ENCODE measurements around the gene SIRT3. TPM values are rescaled to one million over a fixed set of nuclear protein-coding genes. Genes with fewer than 3 reads are reported as not detected.
"Not testable (repeated sequence)": the region's sequence is repeated elsewhere in the genome, so short reads cannot be mapped to it uniquely, and the experiment has no call there.

Gene SIRT3
- total and polyA plus RNA-seq, 3 donors from 2014 or later = 31.7 to 57.0 (median 43.6) TPM

DNA sequence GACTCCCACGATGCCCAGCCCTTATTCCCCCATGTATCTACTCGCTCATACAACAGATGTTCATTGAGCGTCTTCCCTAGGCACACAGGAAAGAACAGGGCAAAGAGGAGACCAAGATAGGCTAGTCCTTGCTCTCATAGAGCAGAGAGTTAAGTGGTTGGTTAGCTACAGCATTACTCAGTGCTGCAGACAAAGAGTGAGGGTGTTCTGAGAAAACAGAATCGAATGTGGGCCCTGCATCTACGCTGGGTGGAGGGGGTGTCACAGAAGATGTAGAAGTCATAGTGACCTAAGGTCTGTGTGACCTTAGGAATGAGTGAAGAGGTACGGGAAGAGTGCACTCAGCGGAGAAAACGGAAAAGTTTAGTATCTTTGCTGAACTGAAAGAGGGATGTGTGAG, 12.9 kb upstream of the SIRT3 start:
- no peaks in the 10 kb centered on the region for H3K27me3 ChIP-seq
- H3K36me3 ChIP-seq (ENCODE audit: low read depth, missing control alignments) = no peaks in the 10 kb centered on the region
- WGBS, 2 donors = 87 to 89% methylated on average over 8 of the region's 8 CpGs
- intact Hi-C loops (cut with DNase I; ENCODE audit: low total_unique reads) = no loop called here
- H3K9me3 ChIP-seq = no peaks in the 10 kb centered on the region
- DNase-seq = no peak
- H3K4me1 ChIP-seq = no peaks in the 10 kb centered on the region
- H3K27ac ChIP-seq = no peak overlapping the region
- H3K4me3 ChIP-seq = no peak overlapping the region
- TF ChIP-seq, protein P1, sequence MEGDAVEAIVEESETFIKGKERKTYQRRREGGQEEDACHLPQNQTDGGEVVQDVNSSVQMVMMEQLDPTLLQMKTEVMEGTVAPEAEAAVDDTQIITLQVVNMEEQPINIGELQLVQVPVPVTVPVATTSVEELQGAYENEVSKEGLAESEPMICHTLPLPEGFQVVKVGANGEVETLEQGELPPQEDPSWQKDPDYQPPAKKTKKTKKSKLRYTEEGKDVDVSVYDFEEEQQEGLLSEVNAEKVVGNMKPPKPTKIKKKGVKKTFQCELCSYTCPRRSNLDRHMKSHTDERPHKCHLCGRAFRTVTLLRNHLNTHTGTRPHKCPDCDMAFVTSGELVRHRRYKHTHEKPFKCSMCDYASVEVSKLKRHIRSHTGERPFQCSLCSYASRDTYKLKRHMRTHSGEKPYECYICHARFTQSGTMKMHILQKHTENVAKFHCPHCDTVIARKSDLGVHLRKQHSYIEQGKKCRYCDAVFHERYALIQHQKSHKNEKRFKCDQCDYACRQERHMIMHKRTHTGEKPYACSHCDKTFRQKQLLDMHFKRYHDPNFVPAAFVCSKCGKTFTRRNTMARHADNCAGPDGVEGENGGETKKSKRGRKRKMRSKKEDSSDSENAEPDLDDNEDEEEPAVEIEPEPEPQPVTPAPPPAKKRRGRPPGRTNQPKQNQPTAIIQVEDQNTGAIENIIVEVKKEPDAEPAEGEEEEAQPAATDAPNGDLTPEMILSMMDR (IDR thresholded peaks at IDR 0.05) = no peak
- no peak for TF ChIP-seq POLR2A (IDR thresholded peaks at IDR 0.05)

DNA sequence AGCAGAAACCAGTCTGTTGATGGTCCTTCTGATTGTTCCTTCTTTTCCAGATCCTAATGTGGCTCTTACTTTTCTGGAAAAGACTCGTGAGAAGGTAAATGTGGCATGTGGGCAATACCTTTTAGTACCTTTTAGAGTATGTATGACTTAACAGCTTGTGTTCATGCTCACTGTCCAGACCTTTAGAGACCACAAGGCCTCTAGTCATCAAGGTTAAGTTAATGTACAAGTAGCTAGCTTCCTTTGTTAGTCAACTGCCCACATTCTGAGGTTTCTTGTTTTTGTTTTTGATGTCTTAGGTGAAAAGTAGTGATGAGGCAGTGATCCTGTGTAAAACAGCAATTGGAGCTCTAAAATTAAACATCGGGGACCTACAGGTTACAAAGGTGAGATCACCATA, 8.2 kb upstream of the SIRT3 start:
- Histone ChIP-seq H3K36me3 (ENCODE audit: low read depth, missing control alignments) (no peaks in the 10 kb centered on the region), H3K4me1 (peaks cover 8% of the 10 kb centered on the region), H3K9me3 (no peaks in the 10 kb centered on the region), H3K27ac (no peak overlapping the region), H3K4me3 (no peak overlapping the region), H3K27me3 (no peaks in the 10 kb centered on the region)
- DNase-seq = no peak
- intact Hi-C loops (cut with DNase I; ENCODE audit: low total_unique reads) = no loop called here
- WGBS, 2 donors = 93 to 94% methylated on average over 2 of the region's 2 CpGs
- TF ChIP-seq, protein P1 (IDR thresholded peaks at IDR 0.05) = no peak
- TF ChIP-seq POLR2A (IDR thresholded peaks at IDR 0.05) = no peak

DNA sequence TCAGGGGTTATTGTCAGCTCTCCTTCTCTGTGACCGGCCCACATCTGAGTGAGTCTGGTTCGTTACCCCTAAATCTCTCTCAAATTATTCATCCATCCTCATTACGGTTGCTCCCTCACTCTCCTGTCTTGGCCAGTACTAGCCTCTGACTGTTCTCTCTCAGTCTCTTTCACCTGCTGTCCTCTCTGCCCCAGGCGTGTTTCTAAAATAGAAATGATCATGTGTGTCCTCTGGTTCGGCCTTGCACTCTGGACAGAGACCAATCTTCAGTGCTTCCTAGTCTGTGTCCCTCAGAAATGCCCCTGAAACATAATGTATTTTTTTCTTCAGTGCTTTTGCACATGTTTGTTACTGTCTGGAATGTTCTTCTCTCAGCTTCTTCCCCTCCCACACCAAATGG, 5.5 kb upstream of the SIRT3 start:
- Histone ChIP-seq H3K27ac (no peak overlapping the region), H3K9me3 (no peaks in the 10 kb centered on the region), H3K4me3 (no peak overlapping the region), H3K36me3 (ENCODE audit: low read depth, missing control alignments) (no peaks in the 10 kb centered on the region), H3K27me3 (no peaks in the 10 kb centered on the region), H3K4me1 (peaks cover 18% of the 10 kb centered on the region)
- TF ChIP-seq POLR2A (IDR thresholded peaks at IDR 0.05) = no peak
- TF ChIP-seq, protein P1 (IDR thresholded peaks at IDR 0.05) = no peak
- WGBS, 2 donors = 68 to 92% methylated on average over 5 of the region's 5 CpGs
- intact Hi-C loops (cut with DNase I; ENCODE audit: low total_unique reads) = no loop called here
- DNase-seq = peak; percentile 26

DNA sequence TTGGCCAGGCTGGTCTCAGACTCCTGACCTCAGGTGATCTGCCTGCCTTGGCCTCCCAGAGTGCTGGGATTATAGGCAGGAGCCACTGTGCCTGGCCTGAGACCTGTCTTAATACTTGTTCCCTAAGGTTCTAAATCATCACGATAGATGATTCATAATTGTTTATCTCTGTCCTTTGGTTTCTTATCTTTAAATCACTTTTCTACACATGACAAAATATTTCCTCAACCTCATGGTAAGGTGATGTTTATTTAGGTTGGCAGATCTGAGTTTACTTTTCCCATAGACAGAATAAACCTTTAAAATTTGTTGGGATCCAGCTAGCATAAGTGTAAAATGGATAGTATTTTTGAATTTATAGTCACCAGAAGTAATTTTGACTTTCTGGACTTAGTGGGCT, 4.2 kb upstream of the SIRT3 start:
- Histone ChIP-seq H3K9me3 (no peaks in the 10 kb centered on the region), H3K27ac (no peak overlapping the region), H3K4me1 (peaks cover 20% of the 10 kb centered on the region), H3K36me3 (ENCODE audit: low read depth, missing control alignments) (no peaks in the 10 kb centered on the region), H3K27me3 (no peaks in the 10 kb centered on the region), H3K4me3 (no peak overlapping the region)
- intact Hi-C loops (cut with DNase I; ENCODE audit: low total_unique reads) = no loop called here
- DNase-seq = no peak
- TF ChIP-seq, protein P1 (IDR thresholded peaks at IDR 0.05) = no peak
- no peak for TF ChIP-seq POLR2A (IDR thresholded peaks at IDR 0.05)
- 74 to 81% methylated on average over 1 of the region's 1 CpG for WGBS, 2 donors

DNA sequence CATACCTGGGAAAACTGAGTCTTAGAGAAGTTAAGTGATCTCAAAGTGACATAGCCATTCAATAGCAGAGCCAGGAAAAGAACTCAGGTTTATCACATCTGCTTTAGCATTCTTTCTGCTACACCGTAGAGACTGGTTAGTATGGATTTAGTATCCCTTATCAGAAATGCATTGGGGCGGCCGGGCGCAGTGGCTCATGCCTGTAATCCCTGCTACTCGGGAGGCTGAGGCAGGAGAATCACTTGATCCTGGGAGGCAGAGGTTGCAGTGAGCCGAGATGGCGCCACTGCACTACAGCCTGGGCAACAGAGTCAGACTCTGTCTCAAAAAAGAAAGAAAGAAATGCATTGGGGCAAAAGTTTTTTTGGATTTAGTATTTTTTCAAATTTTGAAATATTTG, 2.2 kb upstream of the SIRT3 start:
- peaks cover 24% of the 10 kb centered on the region for H3K4me1 ChIP-seq
- H3K27ac ChIP-seq; H3K36me3 ChIP-seq (ENCODE audit: low read depth, missing control alignments); intact Hi-C loops (cut with DNase I; ENCODE audit: low total_unique reads); H3K27me3 ChIP-seq; DNase-seq; H3K4me3 ChIP-seq; H3K9me3 ChIP-seq: not testable (repeated sequence)
- WGBS, 2 donors = 48 to 57% methylated on average over 7 of the region's 7 CpGs
